HL-60/S4 treated with retinoic acid at 250 ng/mL for 4 days and 3 days (cell line): ENCODE results near the gene NLGN4Y.

Source experiments
- in situ Hi-C: fragments of 300-500 bp; cut with MboI; formaldehyde crosslinking; loops from 2 replicates; pipeline ENCODE4 v1.7.0; 2022; ENCODE audit warnings: low sequenced_read_pairs

The NLGN4Y gene

DNA sequence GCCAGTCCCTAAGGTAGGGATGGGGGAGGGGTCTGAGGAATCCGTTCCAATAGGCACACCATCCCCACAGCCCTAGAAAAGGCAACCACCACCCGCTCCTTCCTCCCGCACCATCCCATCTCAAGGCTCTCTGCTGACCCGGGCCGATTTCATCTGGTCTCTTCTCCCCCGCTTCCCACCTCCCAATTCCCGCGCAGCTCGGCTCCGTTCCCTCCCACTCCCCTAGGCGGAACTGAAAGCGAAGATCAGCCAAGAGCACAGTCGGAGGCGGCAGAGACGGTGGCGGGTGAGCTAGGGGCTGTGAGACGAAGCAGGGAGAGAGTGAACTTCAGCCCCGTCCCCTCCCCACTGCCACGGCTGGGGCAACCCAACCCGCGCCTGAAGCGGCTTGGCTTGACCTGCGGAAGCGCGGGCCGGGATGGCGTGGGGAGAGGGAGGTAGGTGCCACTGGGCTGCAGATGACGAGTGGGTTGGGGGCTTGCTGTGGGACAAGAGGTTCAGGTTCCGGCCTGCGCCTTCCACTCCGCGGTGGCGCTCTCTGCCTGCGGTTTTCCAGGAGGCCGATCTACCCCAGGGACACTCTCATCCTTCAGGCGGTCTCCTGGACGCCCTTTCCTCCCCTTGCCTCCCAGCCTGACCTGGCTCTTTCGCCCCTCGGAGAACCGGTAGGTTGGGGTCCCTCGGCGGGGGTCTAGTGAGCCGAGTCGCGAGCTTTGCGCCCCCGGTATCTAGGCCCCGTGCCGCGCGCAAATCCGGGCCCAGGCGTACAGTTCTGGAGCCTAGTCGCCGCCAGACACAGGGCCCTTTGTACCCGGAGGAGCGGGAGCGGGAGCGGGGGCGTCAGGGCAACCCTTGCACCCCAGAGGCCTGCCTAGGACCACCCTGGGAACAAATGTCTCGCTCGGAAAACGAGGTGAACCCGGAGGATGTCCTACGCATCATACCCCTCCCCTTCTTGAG is at the start of gene NLGN4Y:
Gene NLGN4Y (plus strand): TSS at position 258 of the 960 bp plus-strand sequence. CDS start 97,591 bp downstream, outside the sequence.
- in situ Hi-C loops: no loop called here

DNA sequence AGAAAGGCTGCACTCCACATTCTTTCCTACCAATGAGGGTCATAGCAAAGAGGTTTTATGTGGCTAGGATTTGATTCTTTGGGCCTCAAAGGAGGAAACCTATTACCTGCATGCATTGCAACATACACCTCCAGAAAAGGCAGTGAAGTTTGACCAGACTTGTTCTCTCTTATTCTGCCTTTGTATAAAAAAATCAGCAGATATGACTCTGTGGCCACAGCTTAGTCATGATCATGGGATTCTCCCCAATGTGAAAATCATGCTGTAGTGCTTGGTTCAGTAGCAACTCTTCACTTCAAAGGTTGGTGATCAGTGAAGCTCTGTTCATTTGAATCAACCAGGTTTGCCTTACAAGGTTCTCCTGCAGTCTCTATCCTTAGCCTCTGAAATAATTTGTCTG is 38.4 kb upstream of the NLGN4Y start:
- in situ Hi-C loops: no loop called here

DNA sequence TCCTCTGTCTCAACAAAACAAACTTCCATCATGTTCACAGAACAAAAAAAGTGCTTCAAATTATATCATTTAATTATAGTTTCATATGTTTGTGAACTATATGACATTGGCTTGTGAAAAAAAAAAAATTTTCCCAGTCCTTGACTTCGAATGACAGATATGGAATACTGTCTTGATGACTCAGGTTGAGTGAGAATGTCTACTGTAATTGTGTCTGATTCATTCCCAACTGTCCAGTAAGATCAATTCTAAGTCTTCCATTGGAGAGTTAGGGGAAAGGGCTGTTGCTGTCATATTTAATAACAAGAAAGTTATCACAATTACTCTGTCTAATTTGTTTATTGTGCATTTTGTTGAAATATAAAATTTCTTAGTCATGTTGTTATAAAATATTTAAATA is 34.1 kb upstream of the NLGN4Y start:
- in situ Hi-C loops: no loop called here

DNA sequence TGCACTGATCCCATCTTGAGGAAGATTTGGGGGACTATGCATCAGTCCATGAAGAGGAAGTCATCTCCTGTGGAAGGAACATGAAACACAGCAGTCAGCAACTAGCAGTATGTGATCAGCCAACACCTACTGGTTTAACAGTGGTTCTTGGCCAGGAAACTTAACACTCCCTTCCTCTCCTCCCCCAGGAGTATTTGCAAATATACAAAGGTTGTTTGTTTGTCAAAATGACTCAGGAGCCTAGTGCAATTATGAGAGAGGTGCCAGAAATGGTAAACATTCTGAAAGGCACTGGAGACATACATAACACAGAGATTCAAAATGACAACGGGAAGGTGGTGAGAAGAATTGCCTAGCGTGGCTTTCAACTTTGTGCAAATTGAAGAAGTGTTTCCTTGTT is 26.3 kb upstream of the NLGN4Y start:
- in situ Hi-C loops: no loop called here

DNA sequence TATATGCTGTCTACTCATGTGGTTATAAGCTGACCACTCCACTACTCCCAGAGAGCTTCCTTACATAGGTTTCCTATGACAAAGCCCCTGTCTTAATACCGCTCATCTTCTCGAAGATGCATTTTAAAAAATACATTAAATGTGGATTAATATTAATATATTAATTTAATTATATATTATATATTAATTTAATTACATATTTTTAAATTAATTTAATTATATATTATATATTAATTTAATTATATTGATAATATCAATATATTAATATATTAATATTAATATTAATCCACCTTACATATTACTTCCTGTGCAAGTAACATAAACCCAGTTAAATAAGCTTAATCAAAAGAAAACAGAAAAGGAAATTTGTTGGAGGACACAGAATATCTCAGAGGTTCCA is 19.7 kb upstream of the NLGN4Y start:
- in situ Hi-C loops: no loop called here

DNA sequence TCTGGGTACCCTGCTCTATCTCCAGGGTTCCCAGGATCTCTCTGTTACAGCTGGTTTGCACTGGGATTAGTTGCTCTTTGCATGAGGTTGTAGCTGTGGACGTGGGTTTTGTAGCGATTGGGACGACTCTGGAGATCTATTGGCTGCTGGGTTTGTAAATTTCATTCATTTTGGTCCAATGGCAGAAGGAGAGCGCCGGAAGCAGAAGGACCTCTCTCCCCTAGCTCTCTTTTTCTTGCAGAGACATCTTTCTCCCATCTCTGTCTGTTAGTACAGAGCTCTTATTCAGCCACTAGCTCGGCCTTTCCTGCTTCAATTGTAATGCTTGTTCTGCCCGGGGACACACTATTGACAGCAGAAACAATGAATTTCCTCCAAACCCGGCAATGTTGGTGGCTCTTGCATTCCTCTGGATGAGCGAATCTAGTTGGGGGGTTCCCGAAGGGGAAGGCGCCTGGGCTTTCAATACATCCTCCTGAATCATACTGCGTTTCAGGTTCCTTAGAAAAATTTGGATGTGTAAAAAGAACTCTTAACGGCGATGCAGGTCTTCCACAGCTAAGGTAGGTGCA is 1.9 kb upstream of the NLGN4Y start:
- in situ Hi-C loops: no loop called here

DNA sequence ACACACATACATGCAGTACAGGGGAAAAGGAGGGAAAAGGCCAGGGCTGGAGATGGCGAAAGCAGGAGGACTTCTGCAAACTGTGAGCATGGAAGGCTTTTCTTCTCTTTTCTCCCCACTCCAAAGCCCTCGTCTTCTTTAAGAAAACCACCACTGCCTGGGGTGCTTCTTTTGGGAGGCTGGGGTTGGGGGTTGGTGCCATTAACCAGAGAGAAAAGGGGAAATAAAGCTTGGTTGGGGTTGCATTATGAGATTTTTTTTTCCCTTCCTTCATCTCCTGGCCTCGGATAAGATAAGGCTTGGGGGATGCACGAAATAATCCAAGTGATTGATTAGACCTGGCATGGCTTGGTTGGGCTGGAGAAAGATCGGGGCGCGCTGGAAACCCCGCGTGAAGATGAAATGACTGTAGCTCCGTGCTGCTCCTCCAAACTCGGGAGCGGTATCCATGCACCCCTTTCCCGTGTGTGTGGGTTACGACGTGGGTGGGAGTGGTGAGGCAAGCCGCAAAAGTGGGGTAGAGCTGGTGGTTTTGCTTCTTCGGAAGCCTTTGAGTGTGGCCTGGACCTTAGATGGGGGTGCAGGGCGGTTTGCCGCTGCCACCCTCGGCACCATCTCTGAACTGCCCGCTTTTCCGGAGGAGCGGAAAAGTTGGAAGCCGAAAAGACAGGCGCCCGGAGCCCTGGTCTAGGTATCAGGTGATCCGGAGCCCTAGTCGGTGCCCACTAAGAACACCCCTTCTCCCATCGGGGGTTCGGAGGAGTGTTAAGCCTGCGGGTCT is 648 bp upstream of the NLGN4Y start:
- in situ Hi-C loops: no loop called here

DNA sequence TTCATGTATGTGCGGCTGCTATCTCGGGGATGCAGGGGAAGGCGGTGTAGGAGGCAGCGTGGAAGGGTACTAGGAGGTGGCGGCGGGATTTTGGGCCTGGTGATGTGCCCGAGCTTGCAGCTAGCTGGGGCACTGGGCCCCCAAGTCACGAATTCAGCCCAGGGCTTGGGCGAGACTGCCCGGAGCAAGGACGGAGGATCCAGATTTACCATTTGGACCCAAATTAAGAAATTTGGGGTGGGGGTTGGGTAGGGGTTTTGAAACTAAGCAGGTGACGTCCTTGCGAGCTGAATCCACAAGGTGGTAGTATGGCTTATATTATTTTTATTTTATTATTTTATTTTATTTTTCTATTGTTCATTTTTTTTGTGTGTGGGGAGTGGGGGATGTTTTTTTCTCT is 986 bp downstream of the NLGN4Y start:
- in situ Hi-C loops: no loop called here

DNA sequence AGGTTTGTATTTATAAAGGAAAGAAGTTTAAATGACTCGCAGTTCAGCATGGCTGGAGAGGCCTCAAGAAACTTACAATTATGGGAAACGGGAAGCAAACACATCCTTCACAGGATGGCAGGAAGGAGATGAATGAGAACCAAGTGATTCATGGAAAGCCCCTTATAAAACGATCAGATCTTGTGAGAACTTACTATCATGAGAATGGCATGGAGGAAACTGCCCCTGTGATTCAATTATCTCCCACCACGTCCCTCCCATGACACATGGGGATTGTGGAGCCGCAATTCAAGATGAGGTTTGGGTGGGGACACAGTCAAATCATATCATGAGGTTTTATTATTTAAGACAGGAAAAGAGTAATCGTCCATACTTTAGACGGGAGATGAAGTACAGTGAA is 4.0 kb downstream of the NLGN4Y start:
- in situ Hi-C loops: no loop called here

DNA sequence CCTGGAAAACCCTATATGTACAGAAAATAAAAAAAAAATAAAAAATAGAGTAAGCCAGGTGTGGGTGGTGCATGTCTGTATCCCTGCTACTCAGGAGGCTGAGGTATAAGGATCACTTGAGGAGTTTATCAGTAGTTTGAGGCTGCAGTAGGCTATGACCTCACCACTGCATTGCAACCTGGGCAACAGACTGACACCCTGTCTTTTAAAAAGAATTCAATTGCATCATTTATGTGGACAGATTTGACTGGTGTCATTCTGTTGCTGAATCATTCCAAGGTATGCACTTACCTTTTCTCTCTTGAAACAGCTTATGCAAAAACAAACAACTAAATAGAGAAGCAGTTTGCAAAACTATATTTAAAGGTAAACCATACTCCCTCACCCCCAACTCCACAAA is 12.4 kb downstream of the NLGN4Y start:
- in situ Hi-C loops: no loop called here

DNA sequence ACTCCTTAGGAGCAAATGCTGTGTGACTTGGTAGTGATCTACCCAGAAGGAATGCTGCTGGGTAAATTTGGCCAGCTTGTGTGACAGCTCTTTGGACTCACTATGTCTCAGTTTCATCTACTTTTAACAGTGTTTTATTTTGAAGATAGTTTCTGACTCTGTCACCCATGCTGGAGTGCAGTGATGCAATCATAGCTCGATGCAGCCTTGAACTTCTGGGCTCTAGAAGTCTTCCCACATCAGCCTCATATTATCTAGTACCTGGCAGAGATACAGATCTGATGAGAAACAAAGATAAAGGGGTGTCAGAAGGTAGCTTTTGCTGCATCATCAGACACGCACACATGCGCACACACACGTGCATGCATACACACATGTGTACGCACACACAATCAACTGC is 19.2 kb downstream of the NLGN4Y start:
- in situ Hi-C loops: no loop called here

DNA sequence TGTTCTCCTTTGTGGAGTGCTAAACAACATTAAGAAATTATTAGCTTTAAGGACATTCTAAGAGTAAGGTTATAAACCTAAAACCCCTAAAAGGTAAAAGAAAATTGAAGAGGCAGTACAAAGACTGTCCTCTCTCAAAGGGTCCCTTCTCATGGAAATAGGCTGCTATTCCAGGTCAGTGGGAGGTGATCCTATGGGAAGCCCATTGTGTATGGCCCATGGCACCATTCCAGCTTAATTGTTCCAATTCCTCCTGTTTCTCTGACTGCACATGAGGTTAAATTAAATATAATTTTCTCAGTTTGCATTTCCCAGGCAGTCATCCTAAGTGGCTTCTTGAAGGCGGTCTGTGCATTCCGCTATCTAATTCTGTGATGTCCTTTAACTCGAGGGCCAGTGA is 57.0 kb downstream of the NLGN4Y start:
- in situ Hi-C loops: no loop called here

DNA sequence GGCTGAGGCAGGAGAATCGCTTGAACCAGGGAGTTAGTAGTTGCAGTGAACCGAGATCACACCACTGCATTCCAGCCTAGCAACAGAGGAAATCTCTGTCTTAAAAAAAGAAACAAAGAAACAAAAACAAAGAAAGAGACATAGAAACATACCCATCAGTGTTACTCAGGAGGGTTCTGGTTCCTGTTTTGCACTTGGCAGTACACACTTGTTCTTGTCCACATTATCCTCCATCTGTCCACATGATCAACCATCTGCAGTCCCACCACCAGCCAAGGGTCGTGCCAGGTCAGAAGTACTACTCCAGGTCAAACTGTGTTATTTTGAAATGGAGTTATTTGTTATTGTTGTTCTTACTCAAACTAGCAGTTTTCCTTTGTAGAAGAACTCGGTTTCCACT is 62.4 kb downstream of the NLGN4Y start:
- in situ Hi-C loops: no loop called here

DNA sequence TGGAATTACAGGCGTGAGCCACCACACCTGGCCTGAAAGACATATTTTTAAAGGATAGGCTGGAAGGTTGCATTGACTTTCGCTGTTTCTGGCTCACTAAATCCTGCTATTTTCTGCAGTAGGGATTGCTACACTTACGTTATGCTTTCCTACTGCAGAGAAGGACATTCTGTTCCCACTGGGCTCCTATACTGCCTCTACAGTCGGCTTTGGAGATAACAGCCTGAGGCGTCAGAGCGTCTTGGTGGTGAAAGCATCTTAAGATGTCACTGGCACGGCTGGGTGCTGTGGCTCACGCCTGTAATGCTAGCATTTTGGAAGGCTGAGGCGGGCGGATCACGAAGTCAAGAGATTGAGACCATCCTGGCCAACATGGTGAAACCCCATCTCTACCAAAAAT is 77.0 kb downstream of the NLGN4Y start:
- in situ Hi-C loops: no loop called here

DNA sequence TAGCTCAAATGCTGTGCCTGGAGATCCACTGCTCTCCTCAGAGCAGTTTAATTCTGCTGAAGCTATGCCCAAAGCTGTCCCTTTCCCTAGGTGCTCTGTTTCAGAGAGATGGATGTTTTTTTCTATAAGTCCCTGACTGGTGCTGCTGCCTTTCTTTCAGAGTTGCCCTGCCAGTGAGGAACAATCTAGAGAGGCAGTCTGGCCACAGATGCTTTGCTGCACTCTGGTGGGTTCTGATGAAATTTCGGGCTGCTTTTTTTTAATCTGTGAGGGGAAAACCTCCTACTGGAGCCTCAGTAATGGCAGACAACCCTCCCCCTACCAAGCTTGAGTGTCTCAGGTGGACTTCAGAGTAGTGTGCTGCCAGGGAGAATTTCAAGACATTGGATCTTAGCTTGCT is 93.3 kb downstream of the NLGN4Y start:
- in situ Hi-C loops: no loop called here

DNA sequence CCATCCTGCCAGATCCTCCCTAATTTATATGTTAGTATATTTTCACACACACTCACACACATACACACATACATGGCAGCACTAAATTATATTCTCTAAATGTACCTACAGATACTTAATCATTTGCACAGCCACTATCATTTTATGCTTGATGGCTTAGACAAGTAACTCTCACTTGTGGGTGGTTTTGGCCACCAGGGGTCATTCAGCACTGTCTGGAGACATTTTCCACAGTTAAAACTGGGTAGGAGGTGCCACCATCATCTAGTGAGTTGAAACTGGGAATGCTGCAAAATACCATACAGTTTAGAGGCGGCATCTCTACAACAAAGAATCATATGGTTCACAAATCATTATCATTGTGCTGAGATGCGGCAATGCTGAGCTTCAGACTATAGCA is 94.2 kb downstream of the NLGN4Y start:
- in situ Hi-C loops: no loop called here

DNA sequence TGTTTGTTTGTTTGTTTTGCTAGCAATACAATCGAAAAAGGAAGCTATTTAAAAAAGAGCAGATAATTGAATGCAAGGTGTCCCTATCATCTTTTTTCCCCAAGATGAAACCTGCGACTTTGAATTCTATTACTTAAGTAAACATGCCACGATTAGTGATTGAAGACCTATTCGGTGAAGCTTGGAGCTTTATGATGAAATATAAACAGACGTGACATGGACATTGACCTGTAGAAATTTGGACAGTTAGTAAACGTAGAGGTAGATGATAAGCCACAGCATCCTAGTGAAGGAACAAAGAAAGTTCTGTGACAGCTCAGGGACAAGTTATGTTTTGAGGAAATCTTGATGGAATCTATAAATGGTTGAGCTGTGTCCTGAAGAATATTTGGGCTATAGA is 103.9 kb downstream of the NLGN4Y start:
- in situ Hi-C loops: no loop called here

DNA sequence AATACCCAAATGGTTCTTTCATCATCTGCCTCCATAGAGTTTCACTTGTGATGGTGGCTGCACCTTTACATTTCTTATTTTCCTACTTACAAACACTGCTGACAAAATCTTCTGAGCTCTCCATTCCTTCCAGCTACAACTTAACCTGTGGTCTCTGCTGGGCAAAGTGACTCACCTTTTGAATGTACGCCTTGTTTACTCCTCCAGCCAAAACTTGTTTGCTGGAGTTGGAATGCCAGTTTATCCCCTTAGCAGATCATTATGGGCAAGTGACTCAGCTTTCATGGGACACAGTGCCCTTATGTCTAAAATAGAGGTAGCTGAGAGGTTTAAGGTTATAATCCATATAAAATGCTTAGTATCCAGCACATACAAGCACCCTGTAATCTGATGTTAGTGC is 107.3 kb downstream of the NLGN4Y start:
- in situ Hi-C loops: no loop called here

DNA sequence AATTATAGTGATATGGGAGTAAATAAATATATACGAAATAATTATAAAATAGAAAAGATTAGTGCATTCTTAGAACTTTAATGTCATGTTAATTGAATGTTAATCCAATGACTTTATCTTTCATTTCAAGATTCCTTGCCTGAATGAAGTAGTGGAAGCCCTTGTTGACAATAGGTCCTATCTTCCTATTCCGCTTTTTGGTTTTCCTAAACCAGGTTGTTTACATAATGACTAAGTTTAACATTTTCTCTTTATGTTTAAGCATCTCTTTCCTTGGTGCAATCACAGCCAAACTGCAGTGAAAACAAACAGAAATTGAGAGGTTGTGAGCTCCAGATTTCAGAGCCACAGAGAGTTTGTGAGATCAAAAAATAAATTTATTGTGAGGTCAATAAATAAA is 109.4 kb downstream of the NLGN4Y start:
- in situ Hi-C loops: no loop called here

DNA sequence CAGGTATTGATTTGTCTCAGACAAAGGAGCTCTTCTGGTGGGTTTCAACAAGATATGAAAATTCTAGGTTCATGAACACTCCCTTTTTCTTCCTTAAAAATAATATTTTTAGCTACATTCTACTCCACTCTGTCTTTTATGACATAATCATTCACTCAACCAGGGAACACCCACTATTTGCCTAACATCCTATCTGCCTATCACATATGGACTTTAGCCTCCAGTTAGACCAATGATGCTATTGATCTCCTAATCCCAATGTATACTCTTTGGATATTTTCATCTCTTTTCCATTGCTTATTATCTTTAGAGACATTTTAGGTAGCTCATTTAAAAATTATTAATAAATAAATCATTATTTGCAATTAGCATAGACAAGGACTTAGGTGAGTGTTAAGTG is 110.6 kb downstream of the NLGN4Y start:
- in situ Hi-C loops: no loop called here

DNA sequence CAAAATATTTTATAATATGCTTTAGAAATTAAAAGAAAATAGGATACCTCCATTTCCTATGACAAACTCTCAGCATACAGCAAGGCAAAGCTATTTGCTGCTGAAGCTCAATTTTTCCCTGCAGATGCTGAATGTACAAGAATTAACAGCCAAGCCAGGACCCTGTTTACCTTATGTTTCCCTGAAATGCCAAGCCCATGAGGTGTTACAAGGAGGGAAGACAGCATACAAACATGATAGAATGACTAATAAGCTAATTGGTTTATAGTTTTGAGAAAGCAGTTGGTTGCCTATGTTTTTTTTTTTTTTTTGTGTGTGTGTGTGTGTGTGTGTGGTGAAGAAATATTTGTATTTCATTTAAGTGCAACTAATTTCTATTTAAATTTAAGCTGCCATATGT is 113.2 kb downstream of the NLGN4Y start:
- in situ Hi-C loops: no loop called here

DNA sequence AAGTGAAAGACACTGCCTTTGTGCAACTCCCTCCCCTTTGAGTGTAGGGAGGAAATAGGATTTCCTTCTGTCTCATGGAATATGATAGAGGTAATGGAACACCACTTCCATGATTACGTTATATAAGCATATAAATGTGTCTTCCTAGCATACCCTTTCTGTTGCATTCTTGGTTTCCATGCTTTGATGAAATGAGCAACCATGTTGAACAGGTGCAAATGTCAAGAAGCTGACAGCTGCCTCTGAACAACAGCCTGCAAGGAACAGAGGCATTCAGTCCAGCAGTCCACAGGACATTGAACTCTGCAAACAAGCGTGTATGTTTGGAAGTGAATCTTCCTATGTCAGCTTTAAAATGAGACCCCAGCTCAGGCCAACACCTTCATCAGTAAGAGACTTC is 117.5 kb downstream of the NLGN4Y start:
- in situ Hi-C loops: no loop called here
